ENCODE results near the gene CTBP1.

GRCh38 chr4:1180663-1181062, 68.3 kb downstream of the CTBP1 start:
- TF ChIP-seq CTCF (conservative IDR thresholded peaks at IDR 0.05; ENCODE audit: low read length) = no peak
- TF ChIP-seq EZH2phosphoT487 (IDR thresholded peaks at IDR 0.05; ENCODE audit: borderline replicate concordance) = no peak
